Hepatocyte (in vitro differentiated cells): ENCODE data around the gene HSPA13.

Experiments used
- EZH2 ChIP-seq: fragments of 200-600 bp; sonication (generic); IDR thresholded peaks from 2 replicates; pipeline ENCODE4 v1.6.1; 2016; ENCODE audit warnings: antibody characterized with exemption, mild to moderate bottlenecking, borderline replicate concordance
- EZH2phosphoT487 ChIP-seq: fragments of 200-600 bp; sonication (generic); IDR thresholded peaks from one replicate; pipeline ENCODE4 v1.6.1; 2018; ENCODE audit warnings: antibody characterized with exemption, mild to moderate bottlenecking, low read depth, moderate library complexity; ENCODE audit not compliant: unreplicated experiment, severe bottlenecking
- TF ChIP-seq, protein P1 (sequence below): fragments of 200-600 bp; sonication (generic); IDR thresholded peaks from 2 replicates; pipeline ENCODE4 v1.5.1; 2016; ENCODE audit warnings: antibody characterized with exemption, mild to moderate bottlenecking; ENCODE audit not compliant: poor library complexity

DNA sequence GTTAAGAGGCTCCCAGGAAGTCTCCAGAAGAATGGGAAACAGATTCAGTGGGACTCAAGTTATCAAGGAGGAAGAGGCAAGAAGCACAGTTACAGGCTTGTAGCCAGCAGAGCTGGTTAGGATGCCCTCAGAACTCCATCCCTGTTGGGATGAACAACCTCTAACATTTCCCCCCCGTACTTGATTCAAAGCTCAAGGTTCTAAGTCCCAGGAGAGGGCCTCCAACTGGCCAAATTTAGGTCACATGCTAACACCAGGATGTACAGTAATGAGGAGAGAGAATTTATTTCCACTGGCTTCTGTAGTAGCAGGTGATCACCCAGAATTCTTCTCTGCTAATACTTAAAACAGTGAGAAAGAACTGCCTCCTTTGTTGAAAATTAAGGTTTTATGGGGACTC, 22.3 kb upstream of the HSPA13 start:
- TF ChIP-seq, protein P1, sequence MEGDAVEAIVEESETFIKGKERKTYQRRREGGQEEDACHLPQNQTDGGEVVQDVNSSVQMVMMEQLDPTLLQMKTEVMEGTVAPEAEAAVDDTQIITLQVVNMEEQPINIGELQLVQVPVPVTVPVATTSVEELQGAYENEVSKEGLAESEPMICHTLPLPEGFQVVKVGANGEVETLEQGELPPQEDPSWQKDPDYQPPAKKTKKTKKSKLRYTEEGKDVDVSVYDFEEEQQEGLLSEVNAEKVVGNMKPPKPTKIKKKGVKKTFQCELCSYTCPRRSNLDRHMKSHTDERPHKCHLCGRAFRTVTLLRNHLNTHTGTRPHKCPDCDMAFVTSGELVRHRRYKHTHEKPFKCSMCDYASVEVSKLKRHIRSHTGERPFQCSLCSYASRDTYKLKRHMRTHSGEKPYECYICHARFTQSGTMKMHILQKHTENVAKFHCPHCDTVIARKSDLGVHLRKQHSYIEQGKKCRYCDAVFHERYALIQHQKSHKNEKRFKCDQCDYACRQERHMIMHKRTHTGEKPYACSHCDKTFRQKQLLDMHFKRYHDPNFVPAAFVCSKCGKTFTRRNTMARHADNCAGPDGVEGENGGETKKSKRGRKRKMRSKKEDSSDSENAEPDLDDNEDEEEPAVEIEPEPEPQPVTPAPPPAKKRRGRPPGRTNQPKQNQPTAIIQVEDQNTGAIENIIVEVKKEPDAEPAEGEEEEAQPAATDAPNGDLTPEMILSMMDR = no peak
- TF ChIP-seq EZH2phosphoT487 (no peak), EZH2 (no peak)
